T-helper 2 cell treated with Interferon-gamma antibody and Interleukin-4, amounts not matched to agents 5 μg/mL and 100 μg/mL, for 36 hours (primary cell): Measurements from ENCODE around the gene ATF5.

Experiments used
- DNase-seq: peaks from one replicate; pipeline ENCODE4 v3.0.0; 2021; ENCODE audit warnings: low spot score
- H3K27ac Mint-ChIP-seq: one replicate; pipeline ENCODE4 v1.8.0; 2021; ENCODE audit warnings: mild to moderate bottlenecking, mixed read lengths
- H3K27me3 Mint-ChIP-seq: one replicate; pipeline ENCODE4 v1.8.0; 2021; ENCODE audit warnings: low read depth, mixed read lengths
- H3K36me3 Mint-ChIP-seq: one replicate; pipeline ENCODE4 v1.8.0; 2021; ENCODE audit warnings: low read depth, mixed read lengths
- H3K4me1 Mint-ChIP-seq: one replicate; pipeline ENCODE4 v1.8.0; 2021; ENCODE audit warnings: low read depth, mixed read lengths
- H3K4me3 Mint-ChIP-seq: one replicate; pipeline ENCODE4 v1.8.0; 2022; ENCODE audit warnings: mild to moderate bottlenecking, moderate library complexity, mixed read lengths
- H3K9me3 Mint-ChIP-seq: one replicate; pipeline ENCODE4 v1.8.0; 2021; ENCODE audit warnings: mixed read lengths

ATF5 gene

GRCh38 chr19:49889038-49889686 lies 39.8 kb upstream of the ATF5 start:
- Mint-ChIP-seq H3K9me3 (no peaks in the 10 kb centered on the region), H3K4me3 (no peak overlapping the region), H3K4me1 (peaks cover 4% of the 10 kb centered on the region), H3K27ac (no peak overlapping the region), H3K36me3 (peaks cover 17% of the 10 kb centered on the region), H3K27me3 (no peaks in the 10 kb centered on the region)
- no peak for DNase-seq

GRCh38 chr19:49889687-49890348 lies 39.2 kb upstream of the ATF5 start:
- Mint-ChIP-seq H3K36me3 (peaks cover 12% of the 10 kb centered on the region), H3K9me3 (no peaks in the 10 kb centered on the region), H3K4me1 (peaks cover 4% of the 10 kb centered on the region), H3K27me3 (no peaks in the 10 kb centered on the region), H3K27ac (peak overlapping the region; percentile 41), H3K4me3 (peak overlapping the region; percentile 80)
- DNase-seq = peak; percentile 78

GRCh38 chr19:49890349-49891311 lies 38.4 kb upstream of the ATF5 start:
- Mint-ChIP-seq H3K9me3 (no peaks in the 10 kb centered on the region), H3K27me3 (no peaks in the 10 kb centered on the region), H3K4me3 (peak overlapping the region; percentile 80), H3K36me3 (peaks cover 7% of the 10 kb centered on the region), H3K27ac (peak overlapping the region; percentile 41), H3K4me1 (peaks cover 8% of the 10 kb centered on the region)
- peak; percentile 34 for DNase-seq

GRCh38 chr19:49891393-49891792 lies 37.6 kb upstream of the ATF5 start:
- Mint-ChIP-seq H3K36me3 (peaks cover 7% of the 10 kb centered on the region), H3K27ac (peak overlapping the region; percentile 36), H3K27me3 (no peaks in the 10 kb centered on the region), H3K4me3 (no peak overlapping the region), H3K4me1 (peaks cover 8% of the 10 kb centered on the region), H3K9me3 (no peaks in the 10 kb centered on the region)
- DNase-seq = no peak

GRCh38 chr19:49892716-49893115 lies 36.3 kb upstream of the ATF5 start:
- Mint-ChIP-seq H3K36me3 (peaks cover 7% of the 10 kb centered on the region), H3K4me1 (peaks cover 18% of the 10 kb centered on the region), H3K27me3 (no peaks in the 10 kb centered on the region), H3K27ac (no peak overlapping the region), H3K4me3 (no peak overlapping the region), H3K9me3 (no peaks in the 10 kb centered on the region)
- no peak for DNase-seq

- Mint-ChIP-seq H3K27ac (no peak overlapping the region), H3K9me3 (no peaks in the 10 kb centered on the region), H3K4me1 (peaks cover 21% of the 10 kb centered on the region), H3K36me3 (peaks cover 4% of the 10 kb centered on the region), H3K4me3 (no peak overlapping the region), H3K27me3 (no peaks in the 10 kb centered on the region)
- DNase-seq = no peak
These were observed 34.9 kb upstream of the ATF5 start for GRCh38 chr19:49894011-49894664.

GRCh38 chr19:49894879-49895565 lies 34.0 kb upstream of the ATF5 start:
- Mint-ChIP-seq H3K27me3 (no peaks in the 10 kb centered on the region), H3K4me3 (no peak overlapping the region), H3K4me1 (peaks cover 21% of the 10 kb centered on the region), H3K36me3 (no peaks in the 10 kb centered on the region), H3K9me3 (no peaks in the 10 kb centered on the region), H3K27ac (no peak overlapping the region)
- DNase-seq = peak; percentile 55

- no peaks in the 10 kb centered on the region for H3K36me3 Mint-ChIP-seq
- H3K9me3 Mint-ChIP-seq = no peaks in the 10 kb centered on the region
- H3K4me1 Mint-ChIP-seq = peaks cover 18% of the 10 kb centered on the region
- no peaks in the 10 kb centered on the region for H3K27me3 Mint-ChIP-seq
- DNase-seq = peak; percentile 38
- H3K27ac Mint-ChIP-seq = no peak overlapping the region
- no peak overlapping the region for H3K4me3 Mint-ChIP-seq
These were observed 33.3 kb upstream of the ATF5 start for GRCh38 chr19:49895566-49896297.

GRCh38 chr19:49896863-49897621 lies 32.0 kb upstream of the ATF5 start, which contains the start of gene IL4I1:
Gene IL4I1 (minus strand): TSS chr19:49896887. CDS start chr19:49896160, 727 bp downstream.
- no peaks in the 10 kb centered on the region for H3K27me3 Mint-ChIP-seq
- peaks cover 18% of the 10 kb centered on the region for H3K4me1 Mint-ChIP-seq
- peak; percentile 68 for DNase-seq
- H3K9me3 Mint-ChIP-seq = no peaks in the 10 kb centered on the region
- peak within 1 kb of the TSS; percentile 81 for H3K4me3 Mint-ChIP-seq
- no peaks in the 10 kb centered on the region for H3K36me3 Mint-ChIP-seq
- H3K27ac Mint-ChIP-seq = peak within 1 kb of the TSS; percentile 98

- H3K9me3 Mint-ChIP-seq = no peaks in the 10 kb centered on the region
- DNase-seq = no peak
- no peaks in the 10 kb centered on the region for H3K27me3 Mint-ChIP-seq
- H3K27ac Mint-ChIP-seq = no peak overlapping the region
- peaks cover 20% of the 10 kb centered on the region for H3K36me3 Mint-ChIP-seq
- peaks cover 5% of the 10 kb centered on the region for H3K4me1 Mint-ChIP-seq
- no peak overlapping the region for H3K4me3 Mint-ChIP-seq
These were observed 24.9 kb upstream of the ATF5 start for GRCh38 chr19:49904136-49904535.

- Mint-ChIP-seq H3K27me3 (no peaks in the 10 kb centered on the region), H3K27ac (no peak overlapping the region), H3K4me1 (peaks cover 13% of the 10 kb centered on the region), H3K4me3 (no peak overlapping the region), H3K9me3 (no peaks in the 10 kb centered on the region), H3K36me3 (peaks cover 31% of the 10 kb centered on the region)
- no peak for DNase-seq
These were observed 22.0 kb upstream of the ATF5 start for GRCh38 chr19:49906879-49907564.
